SK-N-MC (cell line): Measurements from ENCODE around the gene HTD2.
A peak's percentile ranks its signal among the peaks of the same experiment; 100 is the strongest.
"Not testable (repeated sequence)": the region's sequence is repeated elsewhere in the genome, so short reads cannot be mapped to it uniquely, and the experiment has no call there.

ENCODE experiments used
- DNase-seq: peaks from one replicate; pipeline ENCODE4 v3.0.0-alpha.2; 2011; ENCODE audit warnings: low read depth, low spot score
- H3K27ac ChIP-seq: fragments of 200-600 bp; sonication (generic); 2 replicates; pipeline ENCODE4 v1.5.1; 2016; ENCODE audit warnings: mixed run types
- H3K36me3 ChIP-seq: fragments of 200-600 bp; sonication (generic); 2 replicates; pipeline ENCODE4 v1.6.1; 2017; ENCODE audit warnings: antibody characterized with exemption, low read length, mixed read lengths; ENCODE audit not compliant: insufficient read depth
- H3K4me3 ChIP-seq: fragments of 200-600 bp; sonication (generic); 2 replicates; pipeline ENCODE4 v1.5.1; 2016
- H3K9ac ChIP-seq: fragments of 200-600 bp; sonication (generic); 2 replicates; pipeline ENCODE4 v1.8.0; 2017; ENCODE audit warnings: mixed run types, mixed read lengths; ENCODE audit not compliant: insufficient read length
- H3K9me3 ChIP-seq: fragments of 200-600 bp; sonication (generic); 2 replicates; pipeline ENCODE4 v1.6.1; 2017; ENCODE audit warnings: low read depth, mild to moderate bottlenecking, antibody characterized with exemption, low read length, moderate library complexity, mixed read lengths
- EZH2 ChIP-seq: fragments of 200-600 bp; sonication (generic); IDR thresholded peaks from one replicate; pipeline ENCODE4 v1.6.1; 2017; ENCODE audit warnings: antibody characterized with exemption
- FOXP2 ChIP-seq: optimal IDR thresholded peaks from 2 replicates; pipeline ENCODE3; 2011; ENCODE audit warnings: mild to moderate bottlenecking, moderate library complexity; ENCODE audit not compliant: insufficient read depth; ENCODE audit errors: extremely low read length, control extremely low read depth
- POLR2AphosphoS5 ChIP-seq: IDR thresholded peaks from 2 replicates; pipeline ENCODE4 v1.6.1; 2012; ENCODE audit warnings: mild to moderate bottlenecking, low read depth, low read length, borderline replicate concordance

The HTD2 gene

DNA sequence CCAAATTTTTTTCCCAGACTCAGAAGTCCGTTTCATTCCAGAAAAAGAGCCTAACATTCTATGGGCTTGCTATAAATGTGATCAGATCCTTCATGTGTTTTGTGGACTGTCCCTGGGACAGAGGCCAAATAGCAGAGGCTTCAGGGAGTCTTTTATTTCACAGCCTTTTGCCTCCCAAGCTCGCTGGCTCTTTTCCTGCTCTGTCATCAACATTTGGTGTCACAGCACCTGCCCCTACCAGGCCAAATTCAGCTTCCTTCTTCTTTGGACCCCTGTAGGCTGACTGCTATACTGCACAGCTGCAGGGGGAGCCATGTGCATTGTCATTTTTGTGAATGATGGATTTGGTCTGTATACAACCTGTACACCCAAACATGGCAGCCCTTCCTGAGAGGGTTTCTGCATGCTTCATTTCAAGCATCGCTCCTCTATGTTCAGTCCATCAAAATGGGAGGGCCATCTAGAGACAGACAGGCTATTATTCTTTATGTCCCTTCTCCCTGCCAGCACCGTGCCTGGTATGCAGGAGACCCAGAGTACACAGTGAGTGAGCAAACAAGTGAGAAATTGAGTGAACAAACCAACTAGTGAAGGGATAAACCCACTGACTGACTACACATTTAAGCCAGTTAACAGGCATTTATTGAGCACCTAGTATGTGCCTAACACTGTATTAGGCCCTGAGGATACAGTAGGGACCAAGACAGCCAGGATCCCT is 18.1 kb upstream of the HTD2 start:
- peaks cover 55% of the 10 kb centered on the region for H3K36me3 ChIP-seq
- no peak for TF ChIP-seq EZH2
- no peak for TF ChIP-seq FOXP2
- TF ChIP-seq POLR2AphosphoS5: no peak
- H3K9me3 ChIP-seq: no peaks in the 10 kb centered on the region
- no peak for DNase-seq
- peak overlapping the region; percentile 57; the same call in 1 of the 2 replicates for H3K27ac ChIP-seq
- H3K9ac ChIP-seq: no peak overlapping the region
- H3K4me3 ChIP-seq: no peak overlapping the region

DNA sequence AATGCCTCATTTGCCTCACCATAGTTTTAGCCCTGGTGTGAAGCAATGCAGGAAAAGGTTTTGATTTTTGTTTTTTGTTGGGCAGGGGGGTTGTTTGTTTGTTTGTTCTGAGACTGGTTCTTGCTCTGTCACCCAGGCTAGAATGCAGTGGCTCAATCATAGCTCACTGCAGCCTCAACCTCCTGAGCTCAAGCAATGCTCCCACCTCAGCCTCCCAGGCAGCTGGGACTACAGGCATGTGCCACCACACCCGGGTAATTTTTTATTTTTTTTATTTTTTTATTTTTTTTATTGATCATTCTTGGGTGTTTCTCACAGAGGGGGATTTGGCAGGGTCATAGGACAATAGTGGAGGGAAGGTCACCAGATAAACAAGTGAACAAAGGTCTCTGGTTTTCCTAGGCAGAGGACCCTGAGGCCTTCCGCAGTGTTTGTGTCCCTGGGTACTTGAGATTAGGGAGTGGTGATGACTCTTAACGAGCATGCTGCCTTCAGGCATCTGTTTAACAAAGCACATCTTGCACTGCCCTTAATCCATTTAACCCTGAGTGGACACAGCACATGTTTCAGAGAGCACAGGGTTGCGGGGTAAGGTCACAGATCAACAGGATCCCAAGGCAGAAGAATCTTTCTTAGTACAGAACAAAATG is 17.2 kb upstream of the HTD2 start:
- not testable (repeated sequence) for H3K4me3 ChIP-seq, H3K9ac ChIP-seq, H3K9me3 ChIP-seq, H3K27ac ChIP-seq, DNase-seq
- H3K36me3 ChIP-seq: peaks cover 55% of the 10 kb centered on the region

DNA sequence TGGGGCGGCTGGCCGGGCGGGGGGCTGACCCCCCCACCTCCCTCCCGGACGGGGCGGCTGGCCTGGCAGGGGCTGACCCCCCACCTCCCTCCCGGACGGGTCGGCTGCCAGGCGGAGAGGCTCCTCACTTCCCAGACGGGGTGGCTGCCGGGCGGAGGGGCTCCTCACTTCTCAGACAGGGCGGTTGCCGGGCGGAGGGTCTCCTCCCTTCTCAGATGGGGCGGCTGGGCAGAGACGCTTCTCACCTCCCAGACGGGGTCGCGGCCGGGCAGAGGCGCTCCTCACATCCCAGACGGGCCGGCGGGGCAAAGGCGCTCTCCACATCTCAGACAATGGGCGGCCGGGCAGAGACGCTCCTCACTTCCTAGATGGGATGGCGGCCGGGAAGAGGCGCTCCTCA is 15.9 kb upstream of the HTD2 start:
- not testable (repeated sequence) for H3K9ac ChIP-seq, H3K9me3 ChIP-seq, DNase-seq, H3K27ac ChIP-seq, H3K4me3 ChIP-seq
- peaks cover 49% of the 10 kb centered on the region for H3K36me3 ChIP-seq

DNA sequence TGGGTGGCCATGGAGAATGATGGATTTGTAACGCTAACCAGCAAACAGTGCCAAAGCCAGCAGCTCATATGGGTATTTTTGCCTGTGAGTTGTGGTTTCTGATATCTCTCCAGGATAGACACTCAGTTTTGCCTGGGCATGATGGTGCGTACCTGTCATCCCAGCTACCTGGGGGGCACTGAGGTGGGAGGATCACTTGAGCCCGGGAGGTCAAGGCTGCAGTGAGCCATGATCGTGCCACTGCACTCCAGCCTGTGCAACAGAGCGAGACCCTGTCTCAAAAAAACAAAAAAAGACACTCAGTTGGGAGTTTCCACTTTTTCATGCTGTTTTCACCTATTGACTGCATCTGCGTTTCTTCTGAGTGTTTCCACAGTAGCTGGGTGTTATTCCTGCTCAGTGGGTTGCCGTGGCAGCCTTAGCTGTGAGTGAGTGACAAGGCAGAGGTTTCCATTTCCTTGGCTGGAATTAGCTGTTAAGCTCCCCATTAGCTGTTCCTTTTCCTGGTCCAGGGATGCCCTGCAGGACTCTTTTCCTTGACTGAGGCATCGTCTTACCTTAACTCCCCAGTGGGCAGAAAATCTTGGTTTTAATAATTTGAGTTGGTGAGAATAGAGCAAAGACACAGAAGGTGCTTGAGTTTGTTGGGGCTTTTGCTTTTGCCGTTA is 14.5 kb upstream of the HTD2 start:
- Histone ChIP-seq H3K4me3 (no peak overlapping the region), H3K9me3 (no peaks in the 10 kb centered on the region), H3K27ac (no peak overlapping the region), H3K36me3 (peaks cover 42% of the 10 kb centered on the region), H3K9ac (no peak overlapping the region)
- DNase-seq: no peak
- TF ChIP-seq EZH2: no peak

DNA sequence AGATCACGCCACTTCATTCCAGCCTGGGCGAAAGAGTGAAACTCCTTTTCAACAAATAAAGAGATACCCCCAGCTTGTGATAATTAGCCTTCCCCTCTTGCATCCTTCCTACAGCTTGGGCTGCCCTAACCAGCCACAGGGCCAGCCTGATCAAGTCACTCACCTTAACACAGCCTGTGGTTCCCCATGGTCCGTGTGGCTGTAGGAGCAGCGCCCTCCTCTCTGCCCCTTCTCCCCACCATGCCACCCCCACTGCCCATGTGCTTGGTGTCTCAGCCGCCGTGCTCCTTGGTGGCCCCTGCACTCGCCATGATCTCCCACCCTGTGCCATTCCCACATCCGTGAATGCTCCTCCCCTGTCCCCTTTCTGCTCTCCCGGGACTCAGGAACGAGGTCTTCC is 13.5 kb upstream of the HTD2 start:
- no peaks in the 10 kb centered on the region for H3K9me3 ChIP-seq
- no peak for DNase-seq
- TF ChIP-seq POLR2AphosphoS5 (no peak), EZH2 (no peak), FOXP2 (no peak)
- H3K4me3 ChIP-seq: no peak overlapping the region
- no peak overlapping the region for H3K9ac ChIP-seq
- 0 out of 2 replicates have a peak overlapping the region, but pooled peaks have one; percentile 60 for H3K27ac ChIP-seq
- peaks cover 32% of the 10 kb centered on the region for H3K36me3 ChIP-seq

DNA sequence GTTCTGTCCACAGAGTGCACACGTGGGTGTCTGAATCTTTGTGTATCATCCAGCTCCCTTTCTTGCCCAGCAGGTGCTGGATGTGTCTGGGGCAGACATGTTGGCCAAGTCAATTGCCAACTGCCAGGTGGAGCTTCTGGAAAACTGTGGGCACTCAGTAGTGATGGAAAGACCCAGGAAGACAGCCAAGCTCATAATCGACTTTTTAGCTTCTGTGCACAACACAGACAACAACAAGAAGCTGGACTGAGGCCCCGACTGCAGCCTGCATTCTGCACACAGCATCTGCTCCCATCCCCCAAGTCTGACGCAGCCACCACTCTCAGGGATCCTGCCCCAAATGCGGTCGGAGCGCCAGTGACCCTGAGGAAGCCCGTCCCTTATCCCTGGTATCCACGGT is 12.8 kb upstream of the HTD2 start:
- H3K4me3 ChIP-seq: no peak overlapping the region
- peak overlapping the region; percentile 60; the same call in 1 of the 2 replicates for H3K27ac ChIP-seq
- TF ChIP-seq EZH2 (no peak), POLR2AphosphoS5 (no peak), FOXP2 (no peak)
- H3K9me3 ChIP-seq: no peaks in the 10 kb centered on the region
- H3K9ac ChIP-seq: no peak overlapping the region
- no peak for DNase-seq
- peaks cover 25% of the 10 kb centered on the region; the same call in 1 of the 2 replicates for H3K36me3 ChIP-seq

DNA sequence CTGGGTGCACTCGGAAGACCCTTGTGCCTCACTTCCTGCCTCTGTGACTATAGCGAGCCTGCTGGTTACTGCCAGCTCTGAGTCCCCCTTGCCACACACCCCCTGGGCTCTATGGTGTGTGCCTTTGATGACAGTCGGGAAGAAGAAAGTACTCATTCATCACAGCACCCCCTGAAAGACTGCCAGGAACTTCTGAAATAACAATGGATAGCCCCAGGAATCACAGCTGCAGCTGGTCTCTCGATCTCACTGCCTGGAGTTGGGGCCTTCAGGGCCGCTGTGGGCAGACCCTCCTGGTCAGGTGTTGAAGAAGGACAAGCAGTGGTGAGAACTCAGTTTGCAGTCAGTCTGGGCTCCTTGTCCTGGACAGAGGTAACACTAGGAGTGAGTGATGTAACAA is 10.1 kb upstream of the HTD2 start:
- no peaks in the 10 kb centered on the region for H3K9me3 ChIP-seq
- DNase-seq: no peak
- peak overlapping the region; percentile 64 for H3K27ac ChIP-seq
- peaks cover 22% of the 10 kb centered on the region; the same call in 1 of the 2 replicates for H3K36me3 ChIP-seq
- no peak overlapping the region for H3K4me3 ChIP-seq
- H3K9ac ChIP-seq: no peak overlapping the region
- TF ChIP-seq POLR2AphosphoS5: 0 out of 2 replicates have a peak, but pooled peaks have one; percentile 10
- TF ChIP-seq EZH2: no peak

DNA sequence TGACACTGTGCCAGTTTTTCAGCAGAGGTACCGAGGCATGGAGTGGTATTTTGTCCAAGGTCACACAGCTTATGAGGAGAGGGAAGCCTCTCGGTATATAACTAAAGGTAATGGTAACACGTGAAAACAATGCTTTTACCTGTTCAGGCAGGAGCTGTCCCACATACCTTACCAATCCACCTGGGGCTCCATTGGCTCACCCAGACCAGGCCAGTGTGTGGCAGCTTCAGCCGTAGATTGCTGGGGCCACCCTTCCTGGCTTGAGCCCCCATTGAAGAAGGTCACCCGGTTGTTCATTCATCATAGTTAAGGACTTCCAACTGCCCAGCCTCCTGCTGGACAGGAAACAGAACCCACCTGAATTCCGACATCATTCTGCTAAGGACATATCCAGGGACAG is 9.5 kb upstream of the HTD2 start:
- Histone ChIP-seq H3K36me3 (peaks cover 16% of the 10 kb centered on the region; the same call in 1 of the 2 replicates), H3K4me3 (no peak overlapping the region), H3K9ac (no peak overlapping the region), H3K9me3 (no peaks in the 10 kb centered on the region), H3K27ac (peak overlapping the region; percentile 64; the same call in 1 of the 2 replicates)
- no peak for DNase-seq
- TF ChIP-seq EZH2: no peak
- TF ChIP-seq FOXP2: no peak

DNA sequence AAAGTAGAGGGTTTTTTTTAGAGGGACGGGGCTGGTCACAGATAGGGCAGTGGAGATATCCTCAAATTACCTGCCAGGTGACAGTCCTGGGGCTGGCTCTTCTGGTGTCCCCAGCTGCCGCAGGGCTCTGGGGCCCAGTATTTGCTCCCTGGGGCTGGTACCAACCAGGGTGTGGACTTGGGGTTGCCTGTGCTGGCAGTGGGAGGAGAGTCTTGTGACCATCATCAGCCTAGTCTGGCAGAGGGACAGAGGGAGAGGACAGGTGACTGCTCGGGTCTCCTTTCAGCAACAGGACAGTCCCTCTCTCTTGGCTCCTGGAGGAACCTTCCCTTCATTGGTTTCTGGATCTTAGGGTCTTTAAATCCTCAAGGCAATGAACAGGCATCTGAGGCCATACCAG is 8.1 kb upstream of the HTD2 start:
- H3K27ac ChIP-seq: no peak overlapping the region
- H3K36me3 ChIP-seq: peaks cover 11% of the 10 kb centered on the region; the same call in 1 of the 2 replicates
- no peak for TF ChIP-seq FOXP2
- TF ChIP-seq POLR2AphosphoS5: peak; percentile 4; the same call in 1 of the 2 replicates
- TF ChIP-seq EZH2: no peak
- no peaks in the 10 kb centered on the region for H3K9me3 ChIP-seq
- H3K9ac ChIP-seq: no peak overlapping the region
- H3K4me3 ChIP-seq: no peak overlapping the region
- DNase-seq: no peak
